Measurements from ENCODE around the gene UCN.
"Not testable (repeated sequence)": the region's sequence is repeated elsewhere in the genome, so short reads cannot be mapped to it uniquely, and the experiment has no call there.

The UCN gene

DNA sequence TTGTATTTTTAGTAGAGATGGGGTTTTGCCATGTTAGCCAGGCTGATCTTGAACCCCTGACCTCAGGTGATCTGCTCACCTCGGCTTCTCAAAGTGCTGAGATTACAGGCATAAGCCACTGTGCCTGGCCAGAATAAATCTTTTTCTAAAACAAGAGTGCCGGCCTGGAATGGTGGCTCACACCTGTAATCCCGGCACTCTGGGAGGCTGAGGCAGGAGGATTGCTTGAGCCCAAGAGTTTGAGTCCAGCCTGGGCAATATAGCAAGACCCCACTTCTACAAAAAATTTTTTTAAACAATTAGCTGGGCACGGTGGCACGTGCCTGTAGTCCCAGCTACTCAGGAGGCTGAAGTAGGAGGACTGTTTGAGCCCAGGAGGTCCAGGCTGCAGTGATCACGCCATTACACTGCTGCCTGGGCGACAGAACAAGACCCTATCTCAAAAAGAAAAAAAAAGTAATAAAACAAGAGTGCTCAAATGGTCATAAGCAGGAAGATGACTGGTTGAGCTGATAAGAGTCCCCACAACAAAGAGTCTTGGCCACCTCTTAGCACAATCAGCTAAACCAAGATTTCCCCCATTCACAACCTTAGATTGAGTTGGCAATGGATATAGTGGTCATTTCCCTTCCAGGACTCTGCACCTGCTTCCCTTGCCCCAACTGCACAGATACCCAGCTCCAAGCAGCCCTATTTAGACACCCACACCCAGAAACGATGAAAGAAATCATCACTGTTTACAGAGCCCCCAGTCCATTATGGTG, 5.8 kb upstream of the UCN start:
- DNase-seq, result no peak

DNA sequence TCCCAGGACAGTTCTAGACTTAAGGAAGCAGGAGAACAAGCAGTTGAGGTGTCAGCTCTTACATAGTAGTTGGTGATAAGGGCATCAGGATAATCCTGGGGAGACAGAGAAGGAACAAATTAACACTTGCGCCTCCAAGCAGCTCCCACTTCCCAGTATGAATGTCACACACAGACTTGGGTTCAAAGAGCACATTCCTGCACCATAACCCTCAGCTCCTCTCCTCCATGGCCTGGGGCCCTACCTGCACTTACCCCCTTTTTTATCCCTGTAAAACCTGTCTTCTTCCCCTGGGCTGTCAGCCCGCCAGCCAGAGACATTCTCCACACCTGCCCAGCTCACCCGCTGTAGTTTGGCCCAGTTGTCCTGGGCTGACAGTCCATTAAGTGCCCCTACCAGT, 3.9 kb upstream of the UCN start:
- no peak for DNase-seq

GRCh38 chr2:27309651-27310050, 1.4 kb upstream of the UCN start:
- no peak for DNase-seq

DNA sequence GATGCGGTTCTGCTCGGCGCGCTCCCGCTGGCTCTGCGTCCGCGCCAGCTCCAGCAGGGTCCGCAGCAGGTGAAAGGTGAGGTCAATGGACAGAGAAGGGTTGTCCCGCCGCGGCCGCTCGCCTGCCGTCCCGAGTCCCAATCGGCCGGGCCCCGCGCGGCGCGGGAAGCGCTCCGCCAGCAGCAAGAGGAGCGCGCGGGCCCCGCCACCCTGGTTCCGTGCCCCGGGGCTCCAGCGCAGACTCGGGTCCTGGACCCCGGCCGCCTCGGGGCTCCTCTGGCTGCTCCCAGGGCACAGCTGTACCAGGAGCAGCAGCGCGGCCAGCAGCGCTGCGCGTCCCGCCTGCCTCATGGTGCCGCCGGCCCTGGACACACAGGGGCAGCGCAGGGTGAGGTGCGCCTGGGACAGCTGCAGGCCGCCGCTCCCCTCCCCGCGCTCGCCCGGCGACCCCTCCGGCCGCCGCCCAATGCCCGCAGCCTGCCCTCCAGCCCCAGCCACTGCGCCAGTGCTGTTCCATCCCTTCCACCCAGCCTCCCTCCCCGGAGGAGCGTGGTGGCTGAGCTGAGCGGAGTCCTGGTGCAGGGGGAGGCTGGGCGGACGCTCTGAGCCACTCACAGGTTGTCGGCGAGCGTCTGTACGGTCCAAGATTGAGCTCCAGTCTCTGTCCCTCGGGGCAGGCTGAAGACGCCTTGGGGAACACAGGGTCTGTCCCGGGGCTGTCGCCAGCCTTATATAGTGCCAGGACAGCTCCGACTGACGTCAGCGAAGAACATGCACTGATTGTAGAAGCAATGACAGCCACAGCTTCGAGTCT, 493 bp downstream of the UCN start:
- DNase-seq, result no peak

GRCh38 chr2:27307287-27307544, 1.0 kb downstream of the UCN start:
- DNase-seq, result no peak

GRCh38 chr2:27306573-27307286, 1.5 kb downstream of the UCN start:
- no peak for DNase-seq

GRCh38 chr2:27306136-27306535, 2.1 kb downstream of the UCN start:
- DNase-seq, result no peak

DNA sequence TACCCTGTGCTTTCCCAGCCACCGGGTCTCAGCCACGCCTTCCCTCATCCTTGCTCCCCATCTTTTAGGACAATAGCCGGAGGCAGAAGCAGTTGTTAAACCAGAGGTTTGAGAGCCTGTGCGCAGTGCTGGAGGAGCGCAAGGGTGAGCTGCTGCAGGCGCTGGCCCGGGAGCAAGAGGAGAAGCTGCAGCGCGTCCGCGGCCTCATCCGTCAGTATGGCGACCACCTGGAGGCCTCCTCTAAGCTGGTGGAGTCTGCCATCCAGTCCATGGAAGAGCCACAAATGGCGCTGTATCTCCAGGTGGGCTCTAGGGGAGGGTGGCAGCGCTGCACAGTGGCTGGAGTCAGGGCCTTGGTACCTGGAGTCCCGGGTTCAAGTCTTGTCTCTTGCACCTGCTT, 2.7 kb downstream of the UCN start:
- DNase-seq, result no peak

GRCh38 chr2:27304488-27305240, 3.6 kb downstream of the UCN start:
- DNase-seq, result no peak

- DNase-seq, result peak; percentile 57
These were observed 4.9 kb downstream of the UCN start for GRCh38 chr2:27303093-27304025.

DNA sequence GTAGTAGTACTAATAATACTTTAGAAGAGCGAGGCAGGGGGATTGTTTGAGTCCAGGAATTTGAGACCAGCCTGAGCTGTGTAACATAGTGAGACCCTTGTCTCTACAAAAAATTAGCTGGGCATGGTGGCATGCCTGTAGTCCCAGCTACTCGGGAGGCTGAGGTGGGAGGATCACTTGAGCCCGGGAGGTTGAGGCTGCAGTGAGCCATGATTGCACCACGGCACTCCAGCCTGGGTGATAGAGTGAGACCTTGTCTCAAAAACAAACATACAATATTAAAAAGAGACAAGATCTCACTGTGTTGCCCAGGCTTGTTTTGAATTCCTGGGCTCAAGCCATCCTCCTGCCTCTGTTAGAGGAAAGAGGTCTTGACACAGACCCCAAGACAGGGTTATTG, 7.6 kb downstream of the UCN start:
- not testable (repeated sequence) for DNase-seq

DNA sequence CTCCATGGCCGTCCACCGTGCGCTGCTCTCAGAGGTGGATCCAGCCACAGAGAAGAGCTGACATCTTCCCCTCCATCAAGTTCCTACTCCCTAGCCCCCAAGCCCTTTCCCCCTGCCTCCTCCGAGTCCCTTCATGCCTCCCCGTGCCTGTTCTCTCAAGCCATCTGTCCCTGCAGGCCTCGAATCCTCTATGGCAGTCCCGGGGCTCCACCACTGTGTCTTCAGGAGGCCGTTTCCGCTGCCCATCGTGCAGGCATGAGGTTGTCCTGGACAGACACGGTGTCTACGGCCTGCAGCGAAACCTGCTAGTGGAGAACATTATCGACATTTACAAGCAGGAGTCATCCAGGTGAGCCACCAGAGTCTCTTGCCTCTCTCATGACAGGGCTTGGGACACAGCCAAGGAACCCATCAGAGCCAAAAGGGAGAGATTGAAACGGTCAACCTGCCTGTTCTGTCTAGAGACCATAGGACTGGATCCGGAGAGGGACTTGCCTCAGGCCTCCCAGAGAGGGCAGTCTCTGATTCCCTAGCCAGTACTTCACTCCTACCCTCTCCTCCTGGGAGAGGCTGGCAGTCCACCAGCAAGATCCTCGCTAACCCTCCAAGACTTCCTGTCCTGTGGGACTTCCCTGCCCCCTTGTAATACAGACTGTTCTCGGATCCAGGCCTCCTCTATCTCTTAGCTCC, 9.7 kb downstream of the UCN start:
- no peak for DNase-seq

DNA sequence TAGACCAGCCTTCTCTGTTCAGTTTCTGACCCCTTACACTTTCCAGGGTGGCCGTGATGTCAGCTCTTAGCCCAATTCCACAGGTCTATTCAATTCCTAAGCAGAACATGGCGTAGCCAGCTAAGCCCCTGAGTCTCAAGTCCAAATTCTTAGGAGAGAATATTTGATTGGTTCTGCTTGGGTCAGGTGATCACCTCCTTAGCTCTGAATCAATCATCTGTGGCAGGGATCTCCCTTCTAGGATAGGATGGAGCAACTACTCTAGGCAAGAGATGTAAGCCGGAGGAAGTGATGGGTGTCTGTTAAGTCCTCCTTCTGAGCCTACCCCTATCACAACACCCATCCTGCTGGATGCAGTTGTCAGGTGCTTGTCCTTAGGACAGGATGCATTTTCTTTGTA, 11.1 kb downstream of the UCN start:
- DNase-seq, result no peak

- DNase-seq, result no peak
These were observed 11.8 kb downstream of the UCN start for GRCh38 chr2:27296481-27296880.

DNA sequence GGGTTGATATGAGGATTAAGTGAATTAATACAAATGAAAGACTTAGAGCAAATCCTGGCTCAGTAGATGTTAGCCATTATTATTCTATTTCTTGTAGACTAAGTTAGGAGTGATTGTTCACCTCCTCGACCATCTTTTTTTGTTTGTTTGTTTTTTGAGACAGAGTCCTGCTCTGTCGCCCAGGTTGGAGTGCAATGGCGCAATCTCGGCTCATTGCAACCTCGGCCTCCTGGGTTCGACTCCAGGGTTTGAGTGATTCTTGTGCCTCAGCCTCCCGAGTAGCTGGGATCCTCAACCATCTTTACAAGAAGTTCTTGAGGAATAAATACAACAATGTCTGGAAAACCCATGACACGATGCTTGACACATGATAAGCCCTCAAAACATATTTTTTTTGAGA, 13.3 kb downstream of the UCN start:
- no peak for DNase-seq

DNA sequence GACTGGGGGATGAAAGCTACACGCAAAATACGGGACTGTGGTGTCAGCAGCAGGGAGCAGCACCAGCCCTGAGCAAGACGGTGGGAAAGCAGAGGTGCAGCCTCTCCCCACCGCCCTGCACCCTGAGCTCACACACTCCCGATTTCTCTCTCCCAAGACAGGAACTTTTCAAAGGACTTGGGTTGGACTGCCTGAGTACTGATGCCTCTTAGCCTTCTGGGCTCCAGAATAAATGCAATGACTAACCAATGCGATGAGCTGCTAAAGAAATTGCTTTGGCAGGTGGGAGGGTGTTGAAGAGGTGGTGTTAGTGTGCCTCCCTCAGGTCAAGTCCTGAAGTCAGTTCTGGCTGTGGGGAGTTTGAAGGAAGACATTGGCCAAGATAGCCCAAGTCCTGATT, 16.4 kb downstream of the UCN start:
- no peak for DNase-seq

DNA sequence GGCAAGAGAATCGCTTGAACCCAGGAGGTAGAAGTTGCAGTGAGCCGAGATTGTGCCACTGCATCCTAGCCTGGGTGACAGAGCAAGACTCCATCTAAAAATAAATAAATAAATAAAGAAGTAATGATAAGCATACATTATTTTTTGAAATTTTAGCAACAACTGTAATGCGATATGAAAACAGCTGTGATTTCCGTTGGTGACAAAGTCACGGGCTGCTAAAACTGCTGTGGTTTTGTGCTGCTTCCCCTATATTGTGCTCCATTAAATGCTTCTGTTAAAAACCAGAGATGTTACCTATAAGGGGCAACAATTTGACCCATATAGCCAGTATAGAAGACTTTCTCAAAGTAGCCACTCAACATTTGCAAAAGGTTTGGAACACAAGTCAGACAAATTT, 17.7 kb downstream of the UCN start:
- DNase-seq, result no peak

- DNase-seq, result no peak
These were observed 19.6 kb downstream of the UCN start for GRCh38 chr2:27288610-27289009.

DNA sequence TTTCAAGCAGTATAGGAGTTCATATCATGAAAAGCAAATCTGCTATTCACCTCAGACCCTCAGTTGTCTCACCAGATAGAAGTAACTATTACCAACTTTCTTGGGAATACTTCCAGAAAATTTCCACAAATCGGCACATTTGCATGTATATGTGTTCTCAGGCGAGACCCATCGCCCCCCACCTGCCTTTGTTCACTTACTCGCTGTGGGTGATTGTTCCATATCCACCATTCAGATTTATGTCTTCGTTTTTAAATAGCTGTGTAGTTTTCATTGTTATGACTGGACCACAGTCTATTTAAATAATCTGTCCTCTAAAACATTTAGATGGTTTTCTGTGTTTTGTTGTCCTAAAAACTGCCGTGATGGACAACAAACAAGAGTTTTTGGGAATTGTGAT, 22.8 kb downstream of the UCN start:
- DNase-seq, result no peak

GRCh38 chr2:27284996-27285395, 23.2 kb downstream of the UCN start:
- no peak for DNase-seq

DNA sequence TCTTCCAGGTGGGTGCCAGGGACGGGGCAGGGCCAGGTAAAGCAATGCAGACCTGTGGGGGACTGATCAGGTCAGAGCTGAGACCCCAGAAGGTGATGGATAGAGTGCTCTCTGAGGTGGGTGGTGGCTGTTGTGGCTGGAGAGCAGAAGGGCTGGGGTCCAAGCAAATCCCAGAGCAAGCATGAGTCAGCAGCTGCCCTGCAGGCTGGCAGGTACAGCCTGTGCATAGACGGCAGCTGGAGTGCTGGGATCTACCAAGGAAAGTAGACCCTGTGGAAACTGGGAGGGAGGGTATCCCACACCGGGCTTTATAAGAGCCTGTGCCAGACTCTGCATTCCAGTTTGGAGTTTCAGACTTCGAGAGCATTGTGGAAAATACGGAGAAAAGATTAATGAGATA, 25.4 kb downstream of the UCN start:
- no peak for DNase-seq
